Measurements from ENCODE around the gene ABCC4. TPM values are rescaled to one million over a fixed set of nuclear protein-coding genes. Genes with fewer than 3 reads are reported as not detected.

The ABCC4 gene
- total RNA-seq, 1 donor from 2014 or later, result 19.0 TPM

DNA sequence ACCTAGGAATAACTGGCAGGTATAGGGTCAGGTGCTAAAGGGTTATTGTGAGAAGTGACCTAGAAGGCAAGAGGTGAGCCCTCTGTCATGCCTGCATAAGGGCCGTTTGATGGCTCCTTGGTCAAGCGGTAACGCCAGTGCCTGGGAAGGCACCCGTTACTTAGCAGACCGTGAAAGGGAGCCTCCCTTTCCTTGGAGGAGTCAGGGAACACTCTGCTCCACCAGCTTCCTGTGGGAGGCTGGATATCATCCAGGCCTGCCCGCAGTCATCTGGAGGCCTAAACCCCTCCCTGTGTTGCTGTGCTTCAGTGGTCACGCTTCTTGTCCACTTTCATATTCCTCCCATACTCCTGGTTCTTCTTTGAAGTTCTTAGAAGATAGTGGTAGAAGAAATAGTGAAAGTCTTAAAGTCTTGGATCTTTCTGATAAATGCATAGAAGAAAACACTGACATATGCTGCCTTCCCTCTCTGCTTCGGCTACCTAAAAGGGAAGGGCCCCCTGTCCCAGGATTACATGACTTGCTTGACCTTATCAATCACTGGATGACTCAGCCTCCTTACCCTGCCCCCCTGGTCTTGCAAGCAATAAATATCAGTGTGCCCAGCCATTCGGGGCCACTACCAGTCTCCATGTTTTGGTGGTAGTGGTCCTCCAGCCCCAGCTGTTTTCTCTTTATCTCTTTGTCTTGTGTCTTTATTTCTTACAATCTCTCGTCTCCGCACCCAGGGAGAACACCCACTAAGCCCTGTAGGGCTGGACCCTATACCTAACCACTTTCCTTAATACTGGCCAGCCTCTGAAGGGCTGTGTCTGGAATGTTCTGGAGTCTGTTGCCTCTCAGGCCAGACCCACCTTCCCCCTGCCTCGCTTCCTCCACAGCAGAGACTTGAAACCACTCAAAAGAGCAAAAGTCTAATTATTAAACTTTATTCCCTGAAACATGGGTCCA lies 16.1 kb upstream of the ABCC4 start:
- TF ChIP-seq, protein P1, sequence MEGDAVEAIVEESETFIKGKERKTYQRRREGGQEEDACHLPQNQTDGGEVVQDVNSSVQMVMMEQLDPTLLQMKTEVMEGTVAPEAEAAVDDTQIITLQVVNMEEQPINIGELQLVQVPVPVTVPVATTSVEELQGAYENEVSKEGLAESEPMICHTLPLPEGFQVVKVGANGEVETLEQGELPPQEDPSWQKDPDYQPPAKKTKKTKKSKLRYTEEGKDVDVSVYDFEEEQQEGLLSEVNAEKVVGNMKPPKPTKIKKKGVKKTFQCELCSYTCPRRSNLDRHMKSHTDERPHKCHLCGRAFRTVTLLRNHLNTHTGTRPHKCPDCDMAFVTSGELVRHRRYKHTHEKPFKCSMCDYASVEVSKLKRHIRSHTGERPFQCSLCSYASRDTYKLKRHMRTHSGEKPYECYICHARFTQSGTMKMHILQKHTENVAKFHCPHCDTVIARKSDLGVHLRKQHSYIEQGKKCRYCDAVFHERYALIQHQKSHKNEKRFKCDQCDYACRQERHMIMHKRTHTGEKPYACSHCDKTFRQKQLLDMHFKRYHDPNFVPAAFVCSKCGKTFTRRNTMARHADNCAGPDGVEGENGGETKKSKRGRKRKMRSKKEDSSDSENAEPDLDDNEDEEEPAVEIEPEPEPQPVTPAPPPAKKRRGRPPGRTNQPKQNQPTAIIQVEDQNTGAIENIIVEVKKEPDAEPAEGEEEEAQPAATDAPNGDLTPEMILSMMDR (IDR thresholded peaks at IDR 0.05; ENCODE audit: unreplicated experiment), result no peak
- no peaks in the 10 kb centered on the region for H3K36me3 Mint-ChIP-seq (ENCODE audit: low read depth, unreplicated experiment)
- no peaks in the 10 kb centered on the region for H3K9me3 Mint-ChIP-seq (ENCODE audit: unreplicated experiment)
- H3K4me3 Mint-ChIP-seq (ENCODE audit: unreplicated experiment), result no peak overlapping the region
- no peak for DNase-seq (ENCODE audit: low spot score)
- H3K27me3 Mint-ChIP-seq (ENCODE audit: unreplicated experiment), result peaks cover 1% of the 10 kb centered on the region
- H3K27ac Mint-ChIP-seq (ENCODE audit: unreplicated experiment), result no peak overlapping the region
- no peaks in the 10 kb centered on the region for H3K4me1 Mint-ChIP-seq (ENCODE audit: unreplicated experiment)

- Mint-ChIP-seq H3K36me3 (ENCODE audit: low read depth, unreplicated experiment) (no peaks in the 10 kb centered on the region), H3K9me3 (ENCODE audit: unreplicated experiment) (no peaks in the 10 kb centered on the region), H3K27ac (ENCODE audit: unreplicated experiment) (no peak overlapping the region), H3K4me3 (ENCODE audit: unreplicated experiment) (no peak overlapping the region), H3K27me3 (ENCODE audit: unreplicated experiment) (peaks cover 1% of the 10 kb centered on the region), H3K4me1 (ENCODE audit: unreplicated experiment) (no peaks in the 10 kb centered on the region)
- TF ChIP-seq, protein P1 (IDR thresholded peaks at IDR 0.05; ENCODE audit: unreplicated experiment), result no peak
- DNase-seq (ENCODE audit: low spot score), result no peak
Measured at GRCh38 chr13:95315752-95316151, 14.5 kb upstream of the ABCC4 start.

DNA sequence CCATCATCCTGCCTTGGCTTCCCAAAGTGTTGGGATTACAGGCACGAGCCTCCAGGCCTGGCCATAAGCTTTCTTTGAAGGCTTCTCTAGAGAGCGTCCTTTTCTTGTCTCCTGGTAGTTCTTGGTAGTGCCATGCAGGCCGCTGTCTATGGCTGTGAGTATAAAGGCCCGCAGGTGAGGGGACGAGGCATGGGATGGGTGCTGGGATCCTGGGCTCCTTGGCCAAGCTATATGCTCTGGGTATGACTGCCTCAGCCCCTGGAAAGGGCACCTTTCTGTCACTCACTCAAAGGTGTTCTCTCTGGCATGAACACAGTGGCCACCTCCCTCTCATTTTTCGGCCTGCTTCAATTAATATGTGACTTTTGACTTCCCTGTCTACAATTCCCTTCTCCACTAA lies 6.3 kb upstream of the ABCC4 start:
- no peak for DNase-seq (ENCODE audit: low spot score)
- TF ChIP-seq, protein P1 (IDR thresholded peaks at IDR 0.05; ENCODE audit: unreplicated experiment), result no peak
- Mint-ChIP-seq H3K27me3 (ENCODE audit: unreplicated experiment) (peaks cover 5% of the 10 kb centered on the region), H3K4me3 (ENCODE audit: unreplicated experiment) (no peak overlapping the region), H3K36me3 (ENCODE audit: low read depth, unreplicated experiment) (peaks cover 3% of the 10 kb centered on the region), H3K9me3 (ENCODE audit: unreplicated experiment) (no peaks in the 10 kb centered on the region), H3K4me1 (ENCODE audit: unreplicated experiment) (peaks cover 5% of the 10 kb centered on the region), H3K27ac (ENCODE audit: unreplicated experiment) (no peak overlapping the region)

- Mint-ChIP-seq H3K9me3 (ENCODE audit: unreplicated experiment) (no peaks in the 10 kb centered on the region), H3K36me3 (ENCODE audit: low read depth, unreplicated experiment) (peaks cover 8% of the 10 kb centered on the region), H3K27me3 (ENCODE audit: unreplicated experiment) (peaks cover 15% of the 10 kb centered on the region), H3K4me3 (ENCODE audit: unreplicated experiment) (no peak overlapping the region), H3K27ac (ENCODE audit: unreplicated experiment) (no peak overlapping the region), H3K4me1 (ENCODE audit: unreplicated experiment) (peaks cover 17% of the 10 kb centered on the region)
- TF ChIP-seq, protein P1 (IDR thresholded peaks at IDR 0.05; ENCODE audit: unreplicated experiment), result no peak
- no peak for DNase-seq (ENCODE audit: low spot score)
Measured at GRCh38 chr13:95304453-95304852, 3.2 kb upstream of the ABCC4 start.

- Mint-ChIP-seq H3K27me3 (ENCODE audit: unreplicated experiment) (peaks cover 15% of the 10 kb centered on the region), H3K27ac (ENCODE audit: unreplicated experiment) (no peak overlapping the region), H3K4me1 (ENCODE audit: unreplicated experiment) (peaks cover 20% of the 10 kb centered on the region), H3K9me3 (ENCODE audit: unreplicated experiment) (no peaks in the 10 kb centered on the region), H3K4me3 (ENCODE audit: unreplicated experiment) (peak overlapping the region; percentile 66), H3K36me3 (ENCODE audit: low read depth, unreplicated experiment) (peaks cover 8% of the 10 kb centered on the region)
- TF ChIP-seq, protein P1 (IDR thresholded peaks at IDR 0.05; ENCODE audit: unreplicated experiment), result no peak
- DNase-seq (ENCODE audit: low spot score), result no peak
Measured at GRCh38 chr13:95301968-95302393, 730 bp upstream of the ABCC4 start.

Data from endothelial cell (in vitro differentiated cells).